OCI-LY1 (cell line): ENCODE measurements around the gene ABR.

ENCODE experiments used
- H2AFZ ChIP-seq: fragments of 200-600 bp; sonication (generic), shearing (Covaris generic); 2 replicates; pipeline ENCODE4 v1.6.0; 2014; ENCODE audit warnings: antibody characterized with exemption, mild to moderate bottlenecking, low read length
- H3F3A ChIP-seq: fragments of 200-600 bp; sonication (generic), shearing (Covaris generic); 2 replicates; pipeline ENCODE4 v1.6.0; 2014; ENCODE audit warnings: mild to moderate bottlenecking, antibody characterized with exemption, low read length, moderate library complexity; ENCODE audit not compliant: insufficient read depth
- H3K27ac ChIP-seq: fragments of 200-600 bp; sonication (generic); 2 replicates; pipeline ENCODE4 v1.5.1; 2014; ENCODE audit warnings: low read length, mixed run types, mild to moderate bottlenecking, low read depth; ENCODE audit not compliant: poor library complexity, severe bottlenecking
- H3K27me3 ChIP-seq: fragments of 200-600 bp; sonication (generic); 2 replicates; pipeline ENCODE4 v1.6.0; 2014; ENCODE audit warnings: antibody characterized with exemption, mild to moderate bottlenecking, low read length, moderate library complexity; ENCODE audit not compliant: insufficient read depth
- H3K36me3 ChIP-seq: fragments of 200-600 bp; sonication (generic); 2 replicates; pipeline ENCODE4 v1.6.1; 2014; ENCODE audit warnings: mild to moderate bottlenecking, antibody characterized with exemption, low read length, moderate library complexity, mixed read lengths; ENCODE audit not compliant: insufficient read depth
- H3K4me1 ChIP-seq: fragments of 200-600 bp; sonication (generic); 2 replicates; pipeline ENCODE4 v1.5.1; 2014; ENCODE audit warnings: mild to moderate bottlenecking, low read length, moderate library complexity; ENCODE audit not compliant: insufficient read depth, severe bottlenecking
- H3K4me2 ChIP-seq: fragments of 200-600 bp; sonication (generic), shearing (Covaris generic); 2 replicates; pipeline ENCODE4 v1.6.1; 2014; ENCODE audit warnings: low read length
- H3K4me3 ChIP-seq: fragments of 200-600 bp; sonication (generic); 2 replicates; pipeline ENCODE4 v1.5.1; 2014; ENCODE audit warnings: low read length, low read depth, mild to moderate bottlenecking, mixed read lengths; ENCODE audit not compliant: poor library complexity, severe bottlenecking
- H3K79me2 ChIP-seq: fragments of 200-600 bp; shearing (Covaris generic); 2 replicates; pipeline ENCODE4 v1.6.1; 2016; ENCODE audit warnings: mixed run types, low read length, mixed read lengths; ENCODE audit not compliant: insufficient read depth
- H3K9ac ChIP-seq: fragments of 200-600 bp; sonication (generic), shearing (Covaris generic); 2 replicates; pipeline ENCODE4 v1.6.1; 2014; ENCODE audit warnings: mild to moderate bottlenecking, low read length, mixed read lengths
- H3K9me2 ChIP-seq: fragments of 200-600 bp; sonication (generic), shearing (Covaris generic); 2 replicates; pipeline ENCODE4 v1.6.1; 2014; ENCODE audit warnings: low read depth, mild to moderate bottlenecking, low read length, mixed read lengths
- H3K9me3 ChIP-seq: fragments of 200-600 bp; shearing (Covaris generic); 2 replicates; pipeline ENCODE4 v1.6.1; 2014; ENCODE audit warnings: low read length, mixed read lengths
- H4K20me1 ChIP-seq: fragments of 200-600 bp; sonication (generic), shearing (Covaris generic); 2 replicates; pipeline ENCODE4 v1.6.0; 2016; ENCODE audit warnings: mild to moderate bottlenecking, low read length; ENCODE audit not compliant: insufficient read depth
- EZH2 ChIP-seq: fragments of 200-600 bp; sonication (generic), shearing (Covaris generic); IDR thresholded peaks from 2 replicates; pipeline ENCODE4 v1.8.0; 2017; ENCODE audit warnings: borderline replicate concordance, mixed run types, mild to moderate bottlenecking, antibody characterized with exemption, low read length, moderate library complexity, mixed read lengths
- TF ChIP-seq, protein P1 (sequence below): fragments of 200-600 bp; sonication (generic), shearing (Covaris generic); IDR thresholded peaks from 2 replicates; pipeline ENCODE4 v1.5.1; 2017; ENCODE audit warnings: mild to moderate bottlenecking, antibody characterized with exemption, low read length, moderate library complexity, mixed read lengths

The ABR gene

GRCh38 chr17:1186923-1187771 is 7.4 kb upstream of the ABR start:
- Histone ChIP-seq H3K4me1 (peaks cover 71% of the 10 kb centered on the region), H3K9ac (peak overlapping the region; percentile 46; the same call in 1 of the 2 replicates)
- TF ChIP-seq, protein P1, sequence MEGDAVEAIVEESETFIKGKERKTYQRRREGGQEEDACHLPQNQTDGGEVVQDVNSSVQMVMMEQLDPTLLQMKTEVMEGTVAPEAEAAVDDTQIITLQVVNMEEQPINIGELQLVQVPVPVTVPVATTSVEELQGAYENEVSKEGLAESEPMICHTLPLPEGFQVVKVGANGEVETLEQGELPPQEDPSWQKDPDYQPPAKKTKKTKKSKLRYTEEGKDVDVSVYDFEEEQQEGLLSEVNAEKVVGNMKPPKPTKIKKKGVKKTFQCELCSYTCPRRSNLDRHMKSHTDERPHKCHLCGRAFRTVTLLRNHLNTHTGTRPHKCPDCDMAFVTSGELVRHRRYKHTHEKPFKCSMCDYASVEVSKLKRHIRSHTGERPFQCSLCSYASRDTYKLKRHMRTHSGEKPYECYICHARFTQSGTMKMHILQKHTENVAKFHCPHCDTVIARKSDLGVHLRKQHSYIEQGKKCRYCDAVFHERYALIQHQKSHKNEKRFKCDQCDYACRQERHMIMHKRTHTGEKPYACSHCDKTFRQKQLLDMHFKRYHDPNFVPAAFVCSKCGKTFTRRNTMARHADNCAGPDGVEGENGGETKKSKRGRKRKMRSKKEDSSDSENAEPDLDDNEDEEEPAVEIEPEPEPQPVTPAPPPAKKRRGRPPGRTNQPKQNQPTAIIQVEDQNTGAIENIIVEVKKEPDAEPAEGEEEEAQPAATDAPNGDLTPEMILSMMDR, result peak; percentile 91
- TF ChIP-seq EZH2, result no peak

DNA sequence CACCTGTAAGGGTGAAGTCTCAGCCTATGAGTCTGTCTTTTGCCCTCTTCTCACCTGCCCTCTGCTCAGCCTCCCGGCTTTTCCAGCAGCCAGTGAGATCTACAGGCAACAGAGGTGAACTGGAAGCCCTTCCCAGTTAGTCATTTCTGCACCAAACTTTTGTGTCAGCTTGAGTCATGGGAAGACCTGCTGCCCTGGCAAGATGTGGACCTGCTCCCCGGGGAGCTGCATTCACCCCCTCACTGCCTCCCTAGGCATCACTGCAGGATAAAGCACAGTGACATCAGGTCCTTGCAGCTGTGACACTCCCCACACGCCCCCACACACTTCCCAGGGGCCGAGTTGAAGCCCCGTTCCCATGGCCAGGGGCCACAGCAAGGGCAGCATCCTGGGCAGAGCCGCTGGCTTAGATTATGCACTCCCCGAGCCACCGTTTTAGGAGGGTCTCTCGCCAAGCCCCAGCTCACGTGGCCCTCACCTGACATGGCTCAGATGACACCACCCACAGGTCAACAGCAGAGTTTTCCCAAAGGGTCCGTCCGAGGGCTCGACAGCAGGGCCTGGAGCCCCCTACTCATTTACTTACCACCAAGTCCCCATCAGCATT is 6.5 kb upstream of the ABR start:
- Histone ChIP-seq H3K9me2 (no peaks in the 10 kb centered on the region), H2AFZ (no peak overlapping the region), H3K4me3 (peak overlapping the region; percentile 32), H3K27ac (peak overlapping the region; percentile 62), H3K4me2 (peak overlapping the region; percentile 45; the same call in 1 of the 2 replicates), H3K9me3 (no peaks in the 10 kb centered on the region), H3F3A (no peaks in the 10 kb centered on the region), H3K79me2 (0 out of 2 replicates have a peak, but pooled peaks cover 3% of the 10 kb centered on the region), H3K4me1 (peaks cover 74% of the 10 kb centered on the region), H3K27me3 (no peaks in the 10 kb centered on the region), H3K36me3 (no peaks in the 10 kb centered on the region), H4K20me1 (no peaks in the 10 kb centered on the region), H3K9ac (peak overlapping the region; percentile 46; the same call in 1 of the 2 replicates)
- no peak for TF ChIP-seq EZH2
- TF ChIP-seq, protein P1, result no peak

More at GRCh38 chr17:1186923-1187771, 7.4 kb upstream of the ABR start:
- Histone ChIP-seq H3K27ac (peak overlapping the region; percentile 62), H3K4me2 (peak overlapping the region; percentile 45), H3K27me3 (no peaks in the 10 kb centered on the region), H3F3A (no peaks in the 10 kb centered on the region), H4K20me1 (no peaks in the 10 kb centered on the region), H3K4me3 (peak overlapping the region; percentile 32), H3K36me3 (no peaks in the 10 kb centered on the region), H3K9me3 (no peaks in the 10 kb centered on the region), H3K79me2 (0 out of 2 replicates have a peak, but pooled peaks cover 3% of the 10 kb centered on the region), H2AFZ (no peak overlapping the region), H3K9me2 (no peaks in the 10 kb centered on the region)

DNA sequence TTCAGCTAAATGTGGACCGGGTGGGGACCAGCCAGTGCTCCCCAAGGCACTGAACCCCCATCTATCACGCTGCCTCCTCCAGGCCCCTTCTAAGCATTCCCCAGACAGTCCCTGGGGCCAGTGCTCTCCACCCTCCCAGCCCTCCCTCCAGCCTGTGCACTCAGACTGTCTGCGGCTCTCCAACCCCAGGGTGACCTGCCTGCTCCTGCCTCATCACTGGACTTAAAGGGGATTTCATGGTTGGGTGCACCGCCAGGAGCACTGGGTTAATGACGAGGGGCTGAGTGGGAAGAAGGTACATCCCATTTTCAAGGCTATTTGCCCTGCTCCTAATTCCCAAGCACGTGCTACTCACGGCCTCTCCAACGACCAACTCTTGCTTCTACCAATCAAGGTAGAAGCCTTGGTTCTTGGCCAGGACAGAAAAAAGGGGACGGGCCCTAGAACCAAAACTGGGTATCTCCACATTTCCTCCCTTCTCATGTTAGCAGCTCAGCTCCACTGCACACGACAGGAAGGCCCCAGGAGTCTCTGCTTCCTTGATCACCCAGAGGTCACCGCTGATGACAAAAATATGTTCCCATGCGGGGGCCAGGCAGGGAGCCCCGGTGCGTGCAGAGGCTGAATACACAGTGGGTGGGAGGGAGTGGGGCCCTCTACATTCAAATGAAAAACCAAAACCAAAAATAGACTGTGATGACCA is 3.5 kb upstream of the ABR start:
- H3K36me3 ChIP-seq, result no peaks in the 10 kb centered on the region
- peak overlapping the region; percentile 47; the same call in 1 of the 2 replicates for H3K9ac ChIP-seq
- peak overlapping the region; percentile 91 for H3K27ac ChIP-seq
- no peak overlapping the region for H2AFZ ChIP-seq
- peaks cover 78% of the 10 kb centered on the region for H3K4me1 ChIP-seq
- H3K4me2 ChIP-seq, result peak overlapping the region; percentile 47
- H4K20me1 ChIP-seq, result no peaks in the 10 kb centered on the region
- 0 out of 2 replicates have a peak, but pooled peaks cover 3% of the 10 kb centered on the region for H3K79me2 ChIP-seq
- H3K4me3 ChIP-seq, result peak overlapping the region; percentile 32
- H3K9me2 ChIP-seq, result no peaks in the 10 kb centered on the region
- TF ChIP-seq, protein P1, result no peak
- no peak for TF ChIP-seq EZH2
- H3K9me3 ChIP-seq, result no peaks in the 10 kb centered on the region
- no peaks in the 10 kb centered on the region for H3F3A ChIP-seq
- no peaks in the 10 kb centered on the region for H3K27me3 ChIP-seq
